DMS79 treated with DMSO at 0.1 percent for 48 hours (cell line): ENCODE data around the gene UROC1.

Experiments used
- DNase-seq: peaks from one replicate; lab custom pipeline; 2025; lab: John Stamatoyannopoulos, UW

The UROC1 gene

GRCh38 chr3:126478581-126479310 is 38.8 kb downstream of the UROC1 start:
- DNase-seq = no peak

- DNase-seq = no peak
Measured at GRCh38 chr3:126477061-126477380, 40.6 kb downstream of the UROC1 start.

- DNase-seq = peak; percentile 25
Measured at GRCh38 chr3:126476166-126477060, 41.2 kb downstream of the UROC1 start.

GRCh38 chr3:126475413-126476114 is 42.0 kb downstream of the UROC1 start, which contains the start of gene ZXDC:
TSS of gene ZXDC (minus strand) at chr3:126475891. CDS start at chr3:126475865, 26 bp downstream.
- DNase-seq = peak; percentile 77

GRCh38 chr3:126474498-126475412 is 42.8 kb downstream of the UROC1 start:
- peak; percentile 22 for DNase-seq

- no peak for DNase-seq
Measured at GRCh38 chr3:126473292-126474168, 44.0 kb downstream of the UROC1 start.

- DNase-seq = peak; percentile 48
Measured at GRCh38 chr3:126472277-126473006, 45.1 kb downstream of the UROC1 start.

- DNase-seq = no peak
Measured at GRCh38 chr3:126469479-126469878, 48.1 kb downstream of the UROC1 start.

GRCh38 chr3:126468028-126468891 is 49.3 kb downstream of the UROC1 start:
- no peak for DNase-seq

GRCh38 chr3:126467611-126467955 is 50.0 kb downstream of the UROC1 start:
- DNase-seq = no peak

- no peak for DNase-seq
Measured at GRCh38 chr3:126466886-126467610, 50.5 kb downstream of the UROC1 start.

- peak; percentile 60 for DNase-seq
Measured at GRCh38 chr3:126465928-126466544, 51.5 kb downstream of the UROC1 start.

GRCh38 chr3:126464997-126465396 is 52.6 kb downstream of the UROC1 start:
- DNase-seq = no peak

GRCh38 chr3:126464494-126464893 is 53.1 kb downstream of the UROC1 start:
- no peak for DNase-seq

GRCh38 chr3:126464093-126464492 is 53.5 kb downstream of the UROC1 start:
- DNase-seq = no peak

- no peak for DNase-seq
Measured at GRCh38 chr3:126463521-126463920, 54.1 kb downstream of the UROC1 start.

- DNase-seq = no peak
Measured at GRCh38 chr3:126461450-126462070, 56.0 kb downstream of the UROC1 start.
